C4-2B (cell line): ENCODE measurements around the gene TCEA2.

Source experiments
- CTCF ChIP-seq: fragments of 450-650 bp; conservative IDR thresholded peaks from 2 replicates; pipeline ENCODE4 v1.5.1; 2017; ENCODE audit warnings: mild to moderate bottlenecking
- ZFX ChIP-seq: fragments of 450-650 bp; IDR thresholded peaks from 2 replicates; pipeline ENCODE4 v1.6.1; 2017

- TF ChIP-seq CTCF (no peak), ZFX (no peak)
Measured at GRCh38 chr20:64043768-64044167, 19.2 kb upstream of the TCEA2 start.
